OCI-LY3 (cell line): ENCODE results near the gene MFSD6.

Experiments
- CTCF ChIP-seq: fragments of 200-600, 300-600 bp; sonication (generic); IDR thresholded peaks from 2 replicates; pipeline ENCODE4 v1.5.1; 2014; ENCODE audit warnings: antibody characterized with exemption, low read length, low read depth
- EZH2phosphoT487 ChIP-seq: fragments of 200-600 bp; shearing (Covaris generic); IDR thresholded peaks from 2 replicates; pipeline ENCODE4 v1.6.1; 2018; ENCODE audit warnings: antibody characterized with exemption, mixed run types, low read depth

- no peak for TF ChIP-seq CTCF
- TF ChIP-seq EZH2phosphoT487: no peak
These were observed 78.0 kb downstream of the MFSD6 start for GRCh38 chr2:190486037-190486623.
